Stomach (tissue), 9 donors: ENCODE measurements around the gene CDK11B. TPM values are rescaled to one million over a fixed set of nuclear protein-coding genes. Genes with fewer than 3 reads are reported as not detected.

Experiments
- DNase-seq, 2 donors: peaks; one replicate each; pipeline versions ENCODE4 v3.0.0 to v3.0.0-alpha.2; 2013 to 2019
- H3K27ac ChIP-seq, 5 donors: fragments of 200-600 bp in 4 of 5; sonication (generic) in 4 of 5; one replicate each; pipeline ENCODE4 v1.5.1; 2013 to 2019; ENCODE audit warnings: mild to moderate bottlenecking in 1 of 5, moderate library complexity in 1 of 5
- H3K27me3 ChIP-seq, 3 donors: fragments of 200-600 bp; sonication (generic); one replicate each; pipeline ENCODE4 v1.5.1; 2017 to 2019; ENCODE audit warnings: mixed run types in 1 of 3
- H3K36me3 ChIP-seq, 4 donors: fragments of 200-600 bp; sonication (generic); 1 replicate in 3 of 4; 2 replicates in 1 of 4; pipeline ENCODE4 v1.5.1; 2016 to 2019
- H3K4me1 ChIP-seq, 4 donors: fragments of 200-600 bp; sonication (generic); one replicate each; pipeline ENCODE4 v1.5.1; 2016 to 2019
- H3K4me3 ChIP-seq, 4 donors: fragments of 200-600 bp; sonication (generic) in 3 of 4; one replicate each; pipeline ENCODE4 v1.5.1; 2016 to 2019; ENCODE audit warnings: mild to moderate bottlenecking in 1 of 4
- H3K9me3 ChIP-seq, 4 donors: fragments of 200-600 bp; sonication (generic); one replicate each; pipeline ENCODE4 v1.5.1; 2016 to 2019
- EP300 ChIP-seq: sonication (generic); formaldehyde crosslinking; IDR thresholded peaks from one replicate; pipeline ENCODE4 v1.6.1; 2017; ENCODE audit warnings: antibody characterized with exemption
- POLR2A ChIP-seq, 4 donors: fragments of 450-650 bp; IDR thresholded peaks; one replicate each; pipeline ENCODE4 v1.6.1; 2016; ENCODE audit warnings: antibody characterized with exemption in 4 of 4, control low read depth in 2 of 4, mild to moderate bottlenecking in 1 of 4, moderate library complexity in 1 of 4
- POLR2AphosphoS5 ChIP-seq, 3 donors: sonication (generic); formaldehyde crosslinking; IDR thresholded peaks; one replicate each; pipeline ENCODE4 v1.6.1; 2016; ENCODE audit warnings: antibody characterized with exemption in 3 of 3
- WGBS, 5 donors: extraction: QIAGEN DNeasy Blood & Tissue Kit in 3 of 5; methylation state at CpG; one replicate each; pipeline versions ENCODE4 v1.1.5 to v1.1.7; 2013 to 2018; 5-methylcytosine and 5-hydroxymethylcytosine counted together
- intact Hi-C: fragments of 100-400 bp; cut with DNase I; formaldehyde crosslinking; loops from one replicate; pipeline ENCODE4 v1.15.1; 2023; ENCODE audit warnings: low total_unique reads
- polyA plus RNA-seq, 3 donors: library from polyadenylated mRNA; stranded (reverse); fragments of 200-250 nt; gene quantifications; one replicate each; pipeline ENCODE4 v1.2.3, GENCODE V29; 2013
- total RNA-seq, 5 donors: library from RNA; depleted of rRNA; stranded (reverse); fragments of >200 nt; gene quantifications; one replicate each; pipeline versions ENCODE4 v1.1.0 to v1.2.3, GENCODE V29; 2014 to 2016
- TF ChIP-seq, protein P1 (sequence below), 7 experiments: fragments of 450-650 bp in 4 of 7; fragments of 200-600 bp in 3 of 7; sonication (generic) in 3 of 7; IDR thresholded peaks; one replicate each; pipeline ENCODE4 v1.5.1; 2016 to 2019; ENCODE audit warnings: antibody characterized with exemption in 7 of 7, control low read depth in 2 of 7, mild to moderate bottlenecking in 1 of 7
- donor health status: healthy with polysubstance abuse.
- donor health status: Bipolar disorder and iron deficiency.
- donor health status: healthy.

The CDK11B gene
- total and polyA plus RNA-seq, 8 donors: 9.0 to 62.6 (median 28.6) TPM

DNA sequence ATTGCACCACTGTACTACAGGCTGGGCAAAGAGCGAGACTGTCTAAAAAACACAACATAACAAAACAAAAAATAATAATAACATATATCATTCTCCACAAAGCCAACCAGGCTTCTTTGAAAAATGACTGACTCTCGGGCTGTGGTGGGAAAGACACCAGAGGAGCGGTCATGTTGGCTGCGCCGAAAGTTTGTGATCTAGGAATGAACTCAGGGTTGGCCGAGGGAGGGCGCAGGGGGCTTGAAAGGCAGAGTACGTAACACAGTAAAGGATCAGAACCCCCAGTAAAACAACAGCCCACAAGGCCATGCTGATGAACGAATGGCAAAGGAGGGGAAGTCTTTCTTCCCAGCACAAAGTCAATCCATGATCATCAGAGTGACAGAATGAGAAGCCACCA, 29.0 kb upstream of the CDK11B start:
- Histone ChIP-seq H3K4me3 (no peak overlapping the region), H3K9me3 (no peaks in the 10 kb centered on the region), H3K36me3 (peaks cover 0 to 33% (median 11%) of the 10 kb centered on the region in 4 donors), H3K27ac (no peak overlapping the region), H3K27me3 (no peaks in the 10 kb centered on the region), H3K4me1 (peaks cover 6 to 69% (median 35%) of the 10 kb centered on the region in 4 donors)
- no peak for DNase-seq
- WGBS, 5 donors: 83 to 96% (median 93%) methylated on average over 9 of the region's 9 CpGs
- intact Hi-C loops: no loop called here
- TF ChIP-seq EP300 (no peak), POLR2AphosphoS5 (IDR thresholded peaks at IDR 0.05) (no peak), POLR2A (IDR thresholded peaks at IDR 0.05) (no peak)
- TF ChIP-seq, protein P1, sequence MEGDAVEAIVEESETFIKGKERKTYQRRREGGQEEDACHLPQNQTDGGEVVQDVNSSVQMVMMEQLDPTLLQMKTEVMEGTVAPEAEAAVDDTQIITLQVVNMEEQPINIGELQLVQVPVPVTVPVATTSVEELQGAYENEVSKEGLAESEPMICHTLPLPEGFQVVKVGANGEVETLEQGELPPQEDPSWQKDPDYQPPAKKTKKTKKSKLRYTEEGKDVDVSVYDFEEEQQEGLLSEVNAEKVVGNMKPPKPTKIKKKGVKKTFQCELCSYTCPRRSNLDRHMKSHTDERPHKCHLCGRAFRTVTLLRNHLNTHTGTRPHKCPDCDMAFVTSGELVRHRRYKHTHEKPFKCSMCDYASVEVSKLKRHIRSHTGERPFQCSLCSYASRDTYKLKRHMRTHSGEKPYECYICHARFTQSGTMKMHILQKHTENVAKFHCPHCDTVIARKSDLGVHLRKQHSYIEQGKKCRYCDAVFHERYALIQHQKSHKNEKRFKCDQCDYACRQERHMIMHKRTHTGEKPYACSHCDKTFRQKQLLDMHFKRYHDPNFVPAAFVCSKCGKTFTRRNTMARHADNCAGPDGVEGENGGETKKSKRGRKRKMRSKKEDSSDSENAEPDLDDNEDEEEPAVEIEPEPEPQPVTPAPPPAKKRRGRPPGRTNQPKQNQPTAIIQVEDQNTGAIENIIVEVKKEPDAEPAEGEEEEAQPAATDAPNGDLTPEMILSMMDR (IDR thresholded peaks at IDR 0.05): no peak

DNA sequence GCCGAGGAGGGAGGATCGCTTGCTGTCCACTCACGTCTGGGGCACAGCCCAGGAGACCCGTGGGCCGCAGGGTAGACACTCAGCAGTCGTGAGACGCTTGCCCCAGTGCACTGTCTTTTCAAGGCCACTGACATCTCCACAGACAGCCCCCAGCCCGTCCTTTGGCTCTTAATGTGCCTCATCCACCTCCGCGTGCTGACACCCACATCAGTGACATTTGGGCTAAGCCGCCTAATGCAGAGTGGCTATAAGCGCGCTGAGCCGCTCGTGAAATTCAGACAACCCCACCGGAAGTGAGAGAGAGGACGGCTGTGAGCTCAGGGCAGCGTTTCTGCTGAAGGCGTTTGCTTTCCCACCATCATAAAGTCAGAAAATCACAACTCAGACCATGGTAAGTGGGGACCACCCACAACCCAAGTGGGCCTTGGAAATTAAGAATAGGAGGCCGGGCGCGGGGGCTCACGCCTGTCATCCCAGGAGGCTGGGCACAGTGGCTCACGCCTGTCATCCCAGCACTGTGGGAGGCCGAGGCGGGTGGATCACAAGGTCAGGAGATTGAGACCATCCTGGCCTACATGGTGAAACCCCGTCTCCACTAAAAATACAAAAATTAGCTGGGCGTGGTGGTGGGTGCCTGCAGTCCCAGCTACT, 25.4 kb upstream of the CDK11B start:
- DNase-seq: no peak
- intact Hi-C loops: no loop called here
- Histone ChIP-seq H3K4me3 (no peak overlapping the region), H3K36me3 (peaks cover 0 to 31% (median 11%) of the 10 kb centered on the region in 4 donors), H3K27ac (peak overlapping the region in 4 of 5 donors; percentile 36 to 60 (median 50)), H3K9me3 (no peaks in the 10 kb centered on the region), H3K27me3 (no peaks in the 10 kb centered on the region), H3K4me1 (peaks cover 14 to 83% (median 53%) of the 10 kb centered on the region in 4 donors)
- WGBS, 5 donors: 78 to 87% (median 85%) methylated on average over 27 to 28 of the region's 28 CpGs
- TF ChIP-seq POLR2AphosphoS5 (IDR thresholded peaks at IDR 0.05) (no peak), EP300 (no peak), POLR2A (IDR thresholded peaks at IDR 0.05) (no peak)
- TF ChIP-seq, protein P1 (IDR thresholded peaks at IDR 0.05): no peak

DNA sequence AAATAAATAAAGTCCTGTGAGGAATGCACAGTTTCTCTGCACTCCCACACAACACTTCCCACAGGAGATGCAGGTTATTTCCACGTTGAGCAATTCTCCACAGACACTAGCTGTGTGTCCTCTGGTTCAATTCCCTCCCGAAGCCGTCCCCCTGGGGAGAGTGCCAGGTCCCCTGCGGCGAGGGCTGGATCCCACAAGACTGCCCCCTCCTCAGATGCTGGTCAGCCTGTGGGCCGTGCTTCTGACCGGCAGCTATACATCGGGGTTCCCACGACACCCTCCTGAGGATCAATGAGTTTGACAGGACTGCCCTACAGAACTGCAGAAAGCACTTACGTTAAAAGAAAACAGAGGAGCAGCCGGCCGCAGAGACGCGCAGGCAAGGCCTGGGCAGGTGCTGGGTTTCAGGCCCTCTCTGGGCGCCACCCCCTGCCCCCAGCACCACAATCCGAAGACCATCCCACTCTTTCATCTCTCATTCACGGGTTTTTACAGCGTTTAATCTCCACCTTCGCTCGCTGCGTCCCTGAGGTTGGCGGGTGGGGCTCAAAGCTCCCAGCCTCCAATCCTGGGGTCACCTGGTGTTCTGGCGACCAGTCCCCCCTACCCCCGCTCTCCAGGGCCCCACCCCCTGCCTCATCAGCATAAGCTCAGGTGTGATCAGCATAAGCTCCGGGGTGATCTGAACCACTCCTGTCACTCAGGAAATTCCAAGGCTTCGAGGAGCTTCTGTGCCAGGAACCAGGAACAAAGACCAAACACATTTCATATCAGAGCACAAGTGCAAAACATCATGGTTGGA, 24.5 kb upstream of the CDK11B start:
- H3K27ac ChIP-seq: peak overlapping the region in 4 of 5 donors; percentile 36 to 60 (median 50)
- WGBS, 5 donors: 35 to 62% (median 53%) methylated on average over 26 of the region's 26 CpGs
- no peaks in the 10 kb centered on the region for H3K9me3 ChIP-seq
- H3K27me3 ChIP-seq: no peaks in the 10 kb centered on the region
- DNase-seq: peak in 1 of 2 donors; percentile 50
- H3K4me3 ChIP-seq: peak overlapping the region in 1 of 4 donors; percentile 9
- H3K4me1 ChIP-seq: peaks cover 23 to 86% (median 61%) of the 10 kb centered on the region in 4 donors
- H3K36me3 ChIP-seq: peaks cover 0 to 25% (median 11%) of the 10 kb centered on the region in 4 donors
- TF ChIP-seq, protein P1 (IDR thresholded peaks at IDR 0.05): no peak
- no peak for TF ChIP-seq POLR2A (IDR thresholded peaks at IDR 0.05)
- intact Hi-C loops: no loop called here

DNA sequence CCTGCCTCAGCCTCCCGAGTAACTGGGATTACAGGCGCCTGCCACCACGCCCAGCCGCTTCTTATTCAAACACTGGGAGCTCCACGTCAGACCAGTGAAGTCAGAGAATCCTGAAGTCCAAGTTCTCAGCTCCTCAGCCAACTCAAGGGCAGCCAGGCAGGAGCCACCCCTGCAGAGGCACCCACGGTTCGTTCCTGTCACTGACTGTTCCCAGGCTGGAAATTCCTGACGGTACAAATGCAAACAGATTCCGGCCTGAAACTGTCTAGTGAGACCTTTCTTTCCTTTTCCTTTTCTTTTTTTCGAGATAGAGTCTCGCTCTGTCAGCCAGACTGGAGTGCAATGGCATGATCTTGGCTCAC, 22.1 kb upstream of the CDK11B start:
- peak overlapping the region in 4 of 5 donors; percentile 29 to 66 (median 46) for H3K27ac ChIP-seq
- DNase-seq: peak; percentile 66 to 73
- TF ChIP-seq POLR2AphosphoS5 (IDR thresholded peaks at IDR 0.05) (peak in 1 of 3 donors; percentile 14), POLR2A (IDR thresholded peaks at IDR 0.05) (no peak)
- TF ChIP-seq, protein P1 (IDR thresholded peaks at IDR 0.05): no peak
- H3K4me1 ChIP-seq: peaks cover 21 to 74% (median 57%) of the 10 kb centered on the region in 4 donors
- H3K4me3 ChIP-seq: no peak overlapping the region
- intact Hi-C loops: no loop called here
- no peaks in the 10 kb centered on the region for H3K9me3 ChIP-seq
- WGBS, 5 donors: 30 to 61% (median 42%) methylated on average over 11 of the region's 11 CpGs
- H3K36me3 ChIP-seq: peaks cover 0 to 21% (median 9%) of the 10 kb centered on the region in 4 donors
- no peaks in the 10 kb centered on the region for H3K27me3 ChIP-seq
